K562 (cell line): Measurements from ENCODE around the gene LRRC74B. TPM values are rescaled to one million over a fixed set of nuclear protein-coding genes. Genes with fewer than 3 reads are reported as not detected.

Source experiments
- BRD4 ChIP-seq: fragments of 200-600 bp; sonication (generic); IDR thresholded peaks from 2 replicates; pipeline ENCODE4 v1.6.1; 2017; ENCODE audit warnings: inconsistent platforms
- E4F1 ChIP-seq: fragments of 250-450 bp; sonication (Bioruptor Pico); IDR thresholded peaks from 2 replicates; pipeline ENCODE4 v1.5.0; 2021; ENCODE audit warnings: mild to moderate bottlenecking, borderline replicate concordance
- GATAD2B ChIP-seq: fragments of 450-650 bp; IDR thresholded peaks from 2 replicates; pipeline ENCODE4 v1.6.1; 2017; ENCODE audit warnings: mild to moderate bottlenecking, borderline replicate concordance
- HDGF ChIP-seq: fragments of 450-650 bp; IDR thresholded peaks from 2 replicates; pipeline ENCODE4 v1.6.1; 2016
- HNRNPK ChIP-seq: fragments of 200-400 bp; formaldehyde crosslinking; IDR thresholded peaks from one replicate; pipeline ENCODE4 v1.6.1; 2018; ENCODE audit warnings: mild to moderate bottlenecking, low read depth, low read length; ENCODE audit not compliant: poor library complexity, severe bottlenecking
- JUN ChIP-seq, 2 experiments: sonication (generic) in 1 of 2; formaldehyde crosslinking in 1 of 2; IDR thresholded peaks; 2 replicates each; pipeline versions ENCODE4 v1.6.1 to v1.8.0; 2012 to 2022; ENCODE audit warnings: borderline replicate concordance in 2 of 2, mild to moderate bottlenecking in 2 of 2, improper control_type of control experiment in 1 of 2, low read depth in 1 of 2, low read length in 1 of 2, missing genetic modification reagents in 1 of 2
- NFATC3 ChIP-seq: fragments of 450-650 bp; IDR thresholded peaks from 2 replicates; pipeline ENCODE4 v1.6.1; 2017; ENCODE audit warnings: mild to moderate bottlenecking
- PCBP1 ChIP-seq: fragments of 200-400 bp; formaldehyde crosslinking; IDR thresholded peaks from 2 replicates; pipeline ENCODE4 v1.6.1; 2018; ENCODE audit warnings: mild to moderate bottlenecking, low read depth, low read length; ENCODE audit not compliant: poor library complexity, severe bottlenecking
- RBM34 ChIP-seq: fragments of 200-400 bp; formaldehyde crosslinking; IDR thresholded peaks from 2 replicates; pipeline ENCODE4 v1.6.1; 2018; ENCODE audit warnings: low read length, borderline replicate concordance; ENCODE audit not compliant: insufficient read depth
- SNIP1 ChIP-seq: fragments of 450-650 bp; IDR thresholded peaks from 2 replicates; pipeline ENCODE4 v1.7.1; 2017; ENCODE audit warnings: low read depth, mild to moderate bottlenecking
- YBX1 ChIP-seq: fragments of 450-650 bp; IDR thresholded peaks from 2 replicates; pipeline ENCODE4 v1.7.1; 2016; ENCODE audit warnings: mild to moderate bottlenecking
- ZNF165 ChIP-seq: fragments of 250-450 bp; sonication (Bioruptor Pico); IDR thresholded peaks from 2 replicates; pipeline ENCODE4 v1.4.0; 2020; ENCODE audit warnings: borderline replicate concordance
- ZNF384 ChIP-seq: IDR thresholded peaks from 2 replicates; pipeline ENCODE4 v1.6.1; 2012; ENCODE audit warnings: low read depth, low read length, improper control_type of control experiment
- polyA plus RNA-seq, 8 experiments: library from polyadenylated mRNA; depleted of rRNA in 4 of 8; stranded (reverse) in 5 of 8; unstranded in 3 of 8; fragments of >200 nt; fragmentation: Nextera tagmentation in 2 of 8; fragmentation: Illumina TruSeq in 1 of 8; extraction: Ambion mirVana in 2 of 8; extraction: Trizol in 1 of 8; gene quantifications; 2 replicates each; pipeline versions ENCODE4 v1.2.1 to v1.2.3, GENCODE V29; 2011 to 2014; ENCODE audit warnings: inconsistent platforms in 1 of 8, missing spikeins in 1 of 8
- total RNA-seq, 7 experiments: library from RNA; depleted of rRNA in 6 of 7; stranded (reverse); fragments of >200 nt in 6 of 7; fragmentation: Illumina TruSeq in 2 of 7; extraction: Trizol in 2 of 7; gene quantifications; 2 replicates each; pipeline versions ENCODE4 v1.2.1 to v1.2.3, GENCODE V29; 2011 to 2021; ENCODE audit warnings: low replicate concordance in 1 of 7
- TF ChIP-seq, protein P1 (sequence below): fragments of 450-650 bp; IDR thresholded peaks from 2 replicates; pipeline ENCODE4 v1.6.1; 2018; ENCODE audit not compliant: partially characterized antibody
- TF ChIP-seq, protein P2 (sequence below): fragments of 450-650 bp; IDR thresholded peaks from 2 replicates; pipeline ENCODE4 v1.7.1; 2018; ENCODE audit warnings: mild to moderate bottlenecking, low read depth; ENCODE audit not compliant: partially characterized antibody
- TF ChIP-seq, protein P3 (sequence below): fragments of 450-650 bp; IDR thresholded peaks from 2 replicates; pipeline ENCODE4 v1.6.1; 2016; ENCODE audit warnings: borderline replicate concordance

LRRC74B gene
- total and polyA plus RNA-seq, 9 of the 15 experiments (the other 6 are each of a cell fraction or from before 2014, with no cell fraction given), result not detected

GRCh38 chr22:21001601-21002325, 44.0 kb upstream of the LRRC74B start, which contains the start of gene THAP7 (continued):
- TF ChIP-seq GATAD2B (no peak), SNIP1 (no peak), ZNF165 (CRISPR knock-in tag) (peak; percentile 83), BRD4 (peak; percentile 87; the same call in 1 of the 2 replicates), NFATC3 (no peak), HDGF (no peak), HNRNPK (no peak), PCBP1 (no peak), ZNF384 (peak; percentile 64; the same call in 1 of the 2 replicates), YBX1 (no peak), E4F1 (no peak), RBM34 (no peak), JUN (IDR thresholded peaks at IDR 0.05; ENCODE audit: borderline replicate concordance, low read depth, low read length) (peak; percentile 89), JUN (CRISPR knock-in tag; IDR thresholded peaks at IDR 0.05; ENCODE audit: borderline replicate concordance) (no peak)
- TF ChIP-seq, protein P1, sequence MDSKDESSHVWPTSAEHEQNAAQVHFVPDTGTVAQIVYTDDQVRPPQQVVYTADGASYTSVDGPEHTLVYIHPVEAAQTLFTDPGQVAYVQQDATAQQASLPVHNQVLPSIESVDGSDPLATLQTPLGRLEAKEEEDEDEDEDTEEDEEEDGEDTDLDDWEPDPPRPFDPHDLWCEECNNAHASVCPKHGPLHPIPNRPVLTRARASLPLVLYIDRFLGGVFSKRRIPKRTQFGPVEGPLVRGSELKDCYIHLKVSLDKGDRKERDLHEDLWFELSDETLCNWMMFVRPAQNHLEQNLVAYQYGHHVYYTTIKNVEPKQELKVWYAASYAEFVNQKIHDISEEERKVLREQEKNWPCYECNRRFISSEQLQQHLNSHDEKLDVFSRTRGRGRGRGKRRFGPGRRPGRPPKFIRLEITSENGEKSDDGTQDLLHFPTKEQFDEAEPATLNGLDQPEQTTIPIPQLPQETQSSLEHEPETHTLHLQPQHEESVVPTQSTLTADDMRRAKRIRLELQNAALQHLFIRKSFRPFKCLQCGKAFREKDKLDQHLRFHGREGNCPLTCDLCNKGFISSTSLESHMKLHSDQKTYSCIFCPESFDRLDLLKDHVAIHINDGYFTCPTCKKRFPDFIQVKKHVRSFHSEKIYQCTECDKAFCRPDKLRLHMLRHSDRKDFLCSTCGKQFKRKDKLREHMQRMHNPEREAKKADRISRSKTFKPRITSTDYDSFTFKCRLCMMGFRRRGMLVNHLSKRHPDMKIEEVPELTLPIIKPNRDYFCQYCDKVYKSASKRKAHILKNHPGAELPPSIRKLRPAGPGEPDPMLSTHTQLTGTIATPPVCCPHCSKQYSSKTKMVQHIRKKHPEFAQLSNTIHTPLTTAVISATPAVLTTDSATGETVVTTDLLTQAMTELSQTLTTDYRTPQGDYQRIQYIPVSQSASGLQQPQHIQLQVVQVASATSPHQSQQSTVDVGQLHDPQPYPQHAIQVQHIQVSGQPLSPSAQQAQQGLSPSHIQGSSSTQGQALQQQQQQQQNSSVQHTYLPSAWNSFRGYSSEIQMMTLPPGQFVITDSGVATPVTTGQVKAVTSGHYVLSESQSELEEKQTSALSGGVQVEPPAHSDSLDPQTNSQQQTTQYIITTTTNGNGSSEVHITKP, result no peak
- TF ChIP-seq, protein P2, sequence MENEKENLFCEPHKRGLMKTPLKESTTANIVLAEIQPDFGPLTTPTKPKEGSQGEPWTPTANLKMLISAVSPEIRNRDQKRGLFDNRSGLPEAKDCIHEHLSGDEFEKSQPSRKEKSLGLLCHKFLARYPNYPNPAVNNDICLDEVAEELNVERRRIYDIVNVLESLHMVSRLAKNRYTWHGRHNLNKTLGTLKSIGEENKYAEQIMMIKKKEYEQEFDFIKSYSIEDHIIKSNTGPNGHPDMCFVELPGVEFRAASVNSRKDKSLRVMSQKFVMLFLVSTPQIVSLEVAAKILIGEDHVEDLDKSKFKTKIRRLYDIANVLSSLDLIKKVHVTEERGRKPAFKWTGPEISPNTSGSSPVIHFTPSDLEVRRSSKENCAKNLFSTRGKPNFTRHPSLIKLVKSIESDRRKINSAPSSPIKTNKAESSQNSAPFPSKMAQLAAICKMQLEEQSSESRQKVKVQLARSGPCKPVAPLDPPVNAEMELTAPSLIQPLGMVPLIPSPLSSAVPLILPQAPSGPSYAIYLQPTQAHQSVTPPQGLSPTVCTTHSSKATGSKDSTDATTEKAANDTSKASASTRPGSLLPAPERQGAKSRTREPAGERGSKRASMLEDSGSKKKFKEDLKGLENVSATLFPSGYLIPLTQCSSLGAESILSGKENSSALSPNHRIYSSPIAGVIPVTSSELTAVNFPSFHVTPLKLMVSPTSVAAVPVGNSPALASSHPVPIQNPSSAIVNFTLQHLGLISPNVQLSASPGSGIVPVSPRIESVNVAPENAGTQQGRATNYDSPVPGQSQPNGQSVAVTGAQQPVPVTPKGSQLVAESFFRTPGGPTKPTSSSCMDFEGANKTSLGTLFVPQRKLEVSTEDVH, result no peak
- TF ChIP-seq, protein P3, sequence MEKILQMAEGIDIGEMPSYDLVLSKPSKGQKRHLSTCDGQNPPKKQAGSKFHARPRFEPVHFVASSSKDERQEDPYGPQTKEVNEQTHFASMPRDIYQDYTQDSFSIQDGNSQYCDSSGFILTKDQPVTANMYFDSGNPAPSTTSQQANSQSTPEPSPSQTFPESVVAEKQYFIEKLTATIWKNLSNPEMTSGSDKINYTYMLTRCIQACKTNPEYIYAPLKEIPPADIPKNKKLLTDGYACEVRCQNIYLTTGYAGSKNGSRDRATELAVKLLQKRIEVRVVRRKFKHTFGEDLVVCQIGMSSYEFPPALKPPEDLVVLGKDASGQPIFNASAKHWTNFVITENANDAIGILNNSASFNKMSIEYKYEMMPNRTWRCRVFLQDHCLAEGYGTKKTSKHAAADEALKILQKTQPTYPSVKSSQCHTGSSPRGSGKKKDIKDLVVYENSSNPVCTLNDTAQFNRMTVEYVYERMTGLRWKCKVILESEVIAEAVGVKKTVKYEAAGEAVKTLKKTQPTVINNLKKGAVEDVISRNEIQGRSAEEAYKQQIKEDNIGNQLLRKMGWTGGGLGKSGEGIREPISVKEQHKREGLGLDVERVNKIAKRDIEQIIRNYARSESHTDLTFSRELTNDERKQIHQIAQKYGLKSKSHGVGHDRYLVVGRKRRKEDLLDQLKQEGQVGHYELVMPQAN, result no peak
